ENCODE results near the gene MAT2B.

MAT2B gene

GRCh38 chr5:163542771-163543170 lies 37.4 kb downstream of the MAT2B start:
- POLR2A ChIA-PET: no interaction called here

GRCh38 chr5:163544041-163544440 lies 38.6 kb downstream of the MAT2B start:
- H3K4me3 ChIP-seq (ENCODE audit: low read depth, low read length): no peak overlapping the region
- no peaks in the 10 kb centered on the region for H3K36me3 ChIP-seq (ENCODE audit: control insufficient read depth in 2 of 2, insufficient read depth in 1 of 2, low read length in 2 of 2)
- H3K9me3 ChIP-seq (ENCODE audit: control insufficient read depth, insufficient read depth, low read depth, low read length): no peaks in the 10 kb centered on the region
- no peak overlapping the region for H3K27ac ChIP-seq (ENCODE audit: extremely low read depth, low read depth, low read length)
- H3K4me1 ChIP-seq (ENCODE audit: control insufficient read depth, insufficient read depth, low read length): no peaks in the 10 kb centered on the region
- ChIA-PET CTCF (no interaction called here), POLR2A (no interaction called here)
- TF ChIP-seq TCF7L2 (IDR thresholded peaks at IDR 0.05; ENCODE audit: borderline replicate concordance, low read depth, low read length) (no peak), ZBTB11 (tag by site-specific recombination; conservative IDR thresholded peaks at IDR 0.05; ENCODE audit: low read depth) (no peak), ZNF791 (tag by site-specific recombination; IDR thresholded peaks at IDR 0.05) (no peak), TSHZ1 (tag by site-specific recombination; IDR thresholded peaks at IDR 0.05; ENCODE audit: borderline replicate concordance) (no peak), ZNF501 (tag by site-specific recombination; IDR thresholded peaks at IDR 0.05) (no peak), MEIS1 (CRISPR knock-in tag; IDR thresholded peaks at IDR 0.05; ENCODE audit: borderline replicate concordance) (no peak), ZNF585B (tag by site-specific recombination; IDR thresholded peaks at IDR 0.05) (no peak), ZSCAN5A (tag by site-specific recombination; IDR thresholded peaks at IDR 0.05) (no peak), BCL11B (tag by site-specific recombination; IDR thresholded peaks at IDR 0.05; ENCODE audit: low read depth) (no peak), KLF16 (tag by site-specific recombination; IDR thresholded peaks at IDR 0.05) (no peak), ZBTB10 (tag by site-specific recombination; IDR thresholded peaks at IDR 0.05) (no peak), ZNF366 (tag by site-specific recombination; conservative IDR thresholded peaks at IDR 0.05) (no peak), ZNF558 (tag by site-specific recombination; IDR thresholded peaks at IDR 0.05) (no peak), ZNF280C (tag by site-specific recombination; IDR thresholded peaks at IDR 0.05) (no peak), ZNF221 (tag by site-specific recombination; IDR thresholded peaks at IDR 0.05; ENCODE audit: borderline replicate concordance) (no peak), ZNF521 (tag by site-specific recombination; IDR thresholded peaks at IDR 0.05) (no peak), ZNF266 (tag by site-specific recombination; IDR thresholded peaks at IDR 0.05; ENCODE audit: low read depth) (no peak), ZNF174 (tag by site-specific recombination; IDR thresholded peaks at IDR 0.05) (no peak)

More at GRCh38 chr5:163542771-163543170, 37.4 kb downstream of the MAT2B start:
- CTCF ChIA-PET: no interaction called here
- H3K36me3 ChIP-seq (ENCODE audit: control insufficient read depth in 2 of 2, insufficient read depth in 1 of 2, low read length in 2 of 2): no peaks in the 10 kb centered on the region
- no peak overlapping the region for H3K4me3 ChIP-seq (ENCODE audit: low read depth, low read length)
- no peaks in the 10 kb centered on the region for H3K9me3 ChIP-seq (ENCODE audit: control insufficient read depth, insufficient read depth, low read depth, low read length)
- no peak for TF ChIP-seq ZNF585B (tag by site-specific recombination; IDR thresholded peaks at IDR 0.05)
- no peak for TF ChIP-seq ZNF416 (tag by site-specific recombination; IDR thresholded peaks at IDR 0.05)
- no peak for TF ChIP-seq ZNF768 (tag by site-specific recombination; IDR thresholded peaks at IDR 0.05)
- TF ChIP-seq ZNF350 (tag by site-specific recombination; IDR thresholded peaks at IDR 0.05): no peak
- no peak for TF ChIP-seq KLF10 (tag by site-specific recombination; IDR thresholded peaks at IDR 0.05)
- no peak for TF ChIP-seq ZNF558 (tag by site-specific recombination; IDR thresholded peaks at IDR 0.05)
- TF ChIP-seq ZNF747 (tag by site-specific recombination; IDR thresholded peaks at IDR 0.05): no peak
- no peak for TF ChIP-seq ZNF239 (tag by site-specific recombination; IDR thresholded peaks at IDR 0.05)
- no peak for TF ChIP-seq ZNF133 (tag by site-specific recombination; IDR thresholded peaks at IDR 0.05)
- TF ChIP-seq ZSCAN16 (tag by site-specific recombination; IDR thresholded peaks at IDR 0.05): no peak
- TF ChIP-seq ZNF530 (tag by site-specific recombination; IDR thresholded peaks at IDR 0.05; ENCODE audit: low read depth): no peak
- TF ChIP-seq ZSCAN23 (tag by site-specific recombination; IDR thresholded peaks at IDR 0.05): no peak
- H3K4me1 ChIP-seq (ENCODE audit: control insufficient read depth, insufficient read depth, low read length): no peaks in the 10 kb centered on the region
- no peak overlapping the region for H3K27ac ChIP-seq (ENCODE audit: extremely low read depth, low read depth, low read length)
